Colon (tissue), 2 donors: ENCODE measurements around the gene IL23R.
"Not testable (repeated sequence)": the region's sequence is repeated elsewhere in the genome, so short reads cannot be mapped to it uniquely, and the experiment has no call there.

ENCODE experiments used
- FAIRE-seq: peaks from 2 replicates; lab custom pipeline; 2012; peaks lifted over from hg19 to GRCh38; lab: Jason Lieb, UNC
- donor health status: control.
- donor health status: control.

Gene IL23R

GRCh38 chr1:67166196-67166595 lies at the start of gene IL23R:
IL23R (plus strand) TSS chr1:67166454; CDS start chr1:67168121, 1,667 bp downstream.
- no peak for FAIRE-seq

- no peak for FAIRE-seq
These were observed 48.1 kb upstream of the IL23R start for GRCh38 chr1:67118191-67118590.

- FAIRE-seq = no peak
These were observed 47.6 kb upstream of the IL23R start for GRCh38 chr1:67118646-67119045.

- FAIRE-seq = no peak
These were observed 45.2 kb upstream of the IL23R start for GRCh38 chr1:67120855-67121619.

GRCh38 chr1:67124455-67124854 lies 41.8 kb upstream of the IL23R start:
- no peak for FAIRE-seq

- FAIRE-seq = no peak
These were observed 40.0 kb upstream of the IL23R start for GRCh38 chr1:67126111-67126746.

- FAIRE-seq = no peak
These were observed 39.3 kb upstream of the IL23R start for GRCh38 chr1:67126974-67127373.

- FAIRE-seq = no peak
These were observed 35.6 kb upstream of the IL23R start for GRCh38 chr1:67130673-67131072.

- FAIRE-seq = no peak
These were observed 33.1 kb upstream of the IL23R start for GRCh38 chr1:67133177-67133576.

GRCh38 chr1:67134695-67135094 lies 31.6 kb upstream of the IL23R start, which contains the start of gene C1orf141:
C1orf141 (minus strand) TSS chr1:67134970; CDS start chr1:67127240, 7,730 bp downstream.
- FAIRE-seq = no peak

- FAIRE-seq = no peak
These were observed 30.9 kb upstream of the IL23R start for GRCh38 chr1:67135354-67135753.

GRCh38 chr1:67137307-67137753 lies 28.9 kb upstream of the IL23R start:
- no peak for FAIRE-seq

GRCh38 chr1:67138813-67139499 lies 27.3 kb upstream of the IL23R start:
- FAIRE-seq = peak; percentile 57

- peak; percentile 75 for FAIRE-seq
These were observed 25.8 kb upstream of the IL23R start for GRCh38 chr1:67140460-67140859.

- not testable (repeated sequence) for FAIRE-seq
These were observed 24.4 kb upstream of the IL23R start for GRCh38 chr1:67141832-67142231.

GRCh38 chr1:67142931-67143330 lies 23.3 kb upstream of the IL23R start:
- no peak for FAIRE-seq

- no peak for FAIRE-seq
These were observed 22.3 kb upstream of the IL23R start for GRCh38 chr1:67143966-67144365.

GRCh38 chr1:67144696-67145095 lies 21.6 kb upstream of the IL23R start:
- no peak for FAIRE-seq

GRCh38 chr1:67146101-67146500 lies 20.2 kb upstream of the IL23R start:
- FAIRE-seq = no peak

- FAIRE-seq = no peak
These were observed 19.7 kb upstream of the IL23R start for GRCh38 chr1:67146539-67146938.

GRCh38 chr1:67147973-67148372 lies 18.3 kb upstream of the IL23R start:
- not testable (repeated sequence) for FAIRE-seq

- FAIRE-seq = no peak
These were observed 17.6 kb upstream of the IL23R start for GRCh38 chr1:67148516-67149178.
